ENCODE measurements around the gene ZDHHC23. TPM values are rescaled to one million over a fixed set of nuclear protein-coding genes. Genes with fewer than 3 reads are reported as not detected.

Gene ZDHHC23
- total and polyA plus RNA-seq, 10 of the 15 experiments (the other 5 are each of a cell fraction or from before 2014, with no cell fraction given): 0.79 to 4.6 (median 2.9) TPM

DNA sequence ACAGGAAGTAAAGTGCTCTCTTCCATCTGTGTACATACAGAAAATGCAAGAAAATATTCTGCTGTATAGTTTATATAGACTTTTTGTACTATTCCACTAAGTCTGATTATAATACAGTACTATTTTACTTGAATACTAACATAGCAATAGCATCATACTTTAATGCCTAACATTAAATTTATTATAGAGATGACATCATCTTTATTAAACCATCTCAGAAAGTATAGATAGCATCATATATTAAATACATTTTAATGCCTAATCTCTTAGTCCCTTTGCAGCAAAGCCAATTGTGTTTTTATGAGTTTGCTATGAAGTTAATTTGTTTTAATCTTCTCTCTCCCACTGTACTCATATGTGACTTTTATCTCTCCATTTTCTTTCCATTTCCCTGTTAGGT is 39.7 kb upstream of the ZDHHC23 start:
- ChIA-PET RAD21 (ENCODE audit: unreplicated experiment) (interaction anchor here (1.3 to 1.4 kb wide), 3 partner anchors 66 to 173 kb away, joined by 3 to 4 read pairs (median 3); no protein-coding TSS in a partner anchor), CTCF (interaction anchor here (0.8 to 5.9 kb wide), 8 partner anchors 10 to 172 kb away, joined by 3 to 33 read pairs (median 9); partner anchors contain the start of gene GRAMD1C), POLR2A (interaction anchor here (0.5 kb wide), 1 partner anchor 21 kb away, joined by 4 read pairs; no protein-coding TSS in a partner anchor), SMC1A (ENCODE audit: uncharacterized antibody, unreplicated experiment) (interaction anchor here (1.0 to 10.4 kb wide), 7 partner anchors 11 to 820 kb away, joined by 3 to 108 read pairs (median 5); partner anchors contain the start of gene GRAMD1C)
- FAIRE-seq (no peak), DNase-seq (ENCODE audit: low read depth, low spot score) (no peak), ATAC-seq (no peak)
- H3K79me2 ChIP-seq (ENCODE audit: control insufficient read depth, insufficient read depth, low read length): no peaks in the 10 kb centered on the region
- H3K9me3 ChIP-seq (replicated peaks; ENCODE audit: control insufficient read depth, insufficient read depth, low read length): no peaks in the 10 kb centered on the region
- no peaks in the 10 kb centered on the region for H3K27me3 ChIP-seq (replicated peaks in 1 of 2; ENCODE audit: control insufficient read depth in 2 of 2, insufficient read depth in 2 of 2, low read length in 1 of 2)
- no TSS peak for BruUV-seq (replicated peaks)
- H4K20me1 ChIP-seq (ENCODE audit: control insufficient read depth, insufficient read depth): no peaks in the 10 kb centered on the region
- no peaks in the 10 kb centered on the region for H3K4me1 ChIP-seq (ENCODE audit: control insufficient read depth, insufficient read depth, low read length)
- H3K4me3 ChIP-seq: no peak overlapping the region
- H3K27ac ChIP-seq (ENCODE audit: control insufficient read depth, insufficient read depth): no peak overlapping the region
- no peak overlapping the region for H3K9ac ChIP-seq (ENCODE audit: control insufficient read depth, insufficient read depth, low read length)
- no peaks in the 10 kb centered on the region for H3K36me3 ChIP-seq (ENCODE audit: control insufficient read depth in 2 of 2, insufficient read depth in 2 of 2, low read length in 1 of 2)
- H3K4me2 ChIP-seq (ENCODE audit: control insufficient read depth, insufficient read depth): no peak overlapping the region
- intact Hi-C loops (cut with micrococcal nuclease; ENCODE audit: unreplicated experiment): no loop called here
- in situ Hi-C loops (cut with MboI): no loop called here
- H2AFZ ChIP-seq (ENCODE audit: control insufficient read depth, low read depth, low read length): no peak overlapping the region
- TF ChIP-seq YBX1 (IDR thresholded peaks at IDR 0.05): no peak
- no peak for TF ChIP-seq BACH1 (IDR thresholded peaks at IDR 0.05; ENCODE audit: borderline replicate concordance)
- peak; percentile 41; the same call in 1 of the 2 replicates for TF ChIP-seq ATF7 (IDR thresholded peaks at IDR 0.05; ENCODE audit: low read depth)

DNA sequence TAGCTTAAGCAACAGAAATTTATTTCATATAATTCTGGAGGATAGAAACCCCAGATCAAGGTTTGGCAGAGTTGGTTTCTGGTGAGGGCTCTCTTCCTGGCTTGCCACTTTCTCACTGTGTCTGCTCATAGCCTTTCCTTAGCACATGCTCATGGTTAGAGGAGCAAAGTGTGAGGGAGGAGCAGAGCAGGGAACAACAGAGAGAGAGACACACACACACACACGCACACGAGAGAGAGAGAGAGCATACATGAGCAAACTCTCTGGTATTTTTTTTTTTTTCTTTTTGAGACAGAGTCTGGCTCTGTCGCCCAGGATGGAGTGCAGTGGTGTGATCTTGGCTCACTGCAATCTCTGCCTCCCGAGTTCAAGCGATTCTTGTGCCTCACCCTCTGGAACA is 36.8 kb upstream of the ZDHHC23 start:
- no peaks in the 10 kb centered on the region for H3K27me3 ChIP-seq (replicated peaks in 1 of 2; ENCODE audit: control insufficient read depth in 2 of 2, insufficient read depth in 2 of 2, low read length in 1 of 2)
- ChIA-PET SMC1A (ENCODE audit: uncharacterized antibody, unreplicated experiment) (interaction anchor here (0.6 to 10.4 kb wide), 5 partner anchors 13 to 175 kb away, joined by 3 to 108 read pairs (median 4); partner anchors contain the start of gene GRAMD1C), POLR2A (no interaction called here), CTCF (interaction anchor here (0.8 to 5.9 kb wide), 7 partner anchors 19 to 175 kb away, joined by 3 to 33 read pairs (median 4); no protein-coding TSS in a partner anchor), RAD21 (ENCODE audit: unreplicated experiment) (interaction anchor here (2.7 kb wide), 1 partner anchor 66 kb away, joined by 8 read pairs; no protein-coding TSS in a partner anchor)
- no peaks in the 10 kb centered on the region for H4K20me1 ChIP-seq (ENCODE audit: control insufficient read depth, insufficient read depth)
- no TSS peak for BruUV-seq (replicated peaks)
- no peak overlapping the region for H2AFZ ChIP-seq (ENCODE audit: control insufficient read depth, low read depth, low read length)
- H3K4me2 ChIP-seq (ENCODE audit: control insufficient read depth, insufficient read depth): no peak overlapping the region
- H3K79me2 ChIP-seq (ENCODE audit: control insufficient read depth, insufficient read depth, low read length): no peaks in the 10 kb centered on the region
- intact Hi-C loops (cut with micrococcal nuclease; ENCODE audit: unreplicated experiment) (no loop called here), in situ Hi-C loops (cut with MboI) (loop anchor here (5.0 to 10.0 kb wide), 3 partner anchors 69 to 416 kb away; no protein-coding TSS in a partner anchor)
- ATAC-seq (no peak), FAIRE-seq (no peak), DNase-seq (ENCODE audit: low read depth, low spot score) (no peak)
- H3K9ac ChIP-seq (ENCODE audit: control insufficient read depth, insufficient read depth, low read length): no peak overlapping the region
- H3K36me3 ChIP-seq (ENCODE audit: control insufficient read depth in 2 of 2, insufficient read depth in 2 of 2, low read length in 1 of 2): no peaks in the 10 kb centered on the region
- no peak overlapping the region for H3K4me3 ChIP-seq
- H3K4me1 ChIP-seq (ENCODE audit: control insufficient read depth, insufficient read depth, low read length): no peaks in the 10 kb centered on the region
- H3K27ac ChIP-seq (ENCODE audit: control insufficient read depth, insufficient read depth): no peak overlapping the region
- TF ChIP-seq SIX5 (IDR thresholded peaks at IDR 0.05; ENCODE audit: low read depth, low read length, severe bottlenecking) (no peak), SPI1 (IDR thresholded peaks at IDR 0.05; ENCODE audit: borderline replicate concordance, insufficient read depth, low read depth, low read length) (no peak), ZSCAN29 (IDR thresholded peaks at IDR 0.05) (no peak), ZNF622 (IDR thresholded peaks at IDR 0.05) (no peak), STAT3 (IDR thresholded peaks at IDR 0.05; ENCODE audit: low read depth, low read length) (no peak), RCOR1 (conservative IDR thresholded peaks at IDR 0.05; ENCODE audit: low read depth, low read length) (no peak), HCFC1 (IDR thresholded peaks at IDR 0.05; ENCODE audit: low read length) (no peak), WRNIP1 (IDR thresholded peaks at IDR 0.05; ENCODE audit: borderline replicate concordance, low read depth, low read length) (no peak)
- no peaks in the 10 kb centered on the region for H3K9me3 ChIP-seq (replicated peaks; ENCODE audit: control insufficient read depth, insufficient read depth, low read length)
- WGBS (ENCODE audit: insufficient coverage, insufficient replicate concordance, low lambda C conversion rate, missing lambda C conversion rate): 80% methylated on average over 5 of the region's 5 CpGs
